Measurements from ENCODE around the gene CYP26B1. TPM values are rescaled to one million over a fixed set of nuclear protein-coding genes. Genes with fewer than 3 reads are reported as not detected.

CYP26B1 gene
- total and polyA plus RNA-seq, 2 donors (not counting 3 experiments of a cell fraction or from before 2014, with no cell fraction given) = 0.30 to 1.1 TPM

- FAIRE-seq (no peak), DNase-seq (ENCODE audit: low read depth, low spot score) (no peak)
- Histone ChIP-seq H3K36me3 (ENCODE audit: control insufficient read depth in 2 of 2, extremely low read depth in 1 of 2, insufficient read depth in 2 of 2, low read length in 2 of 2) (no peaks in the 10 kb centered on the region), H3K27me3 (ENCODE audit: control insufficient read depth in 2 of 2, insufficient read depth in 2 of 2, low read length in 2 of 2) (no peaks in the 10 kb centered on the region), H3K4me2 (ENCODE audit: insufficient read depth, low read length) (no peak overlapping the region), H3K4me3 (replicated peaks in 1 of 3; ENCODE audit: insufficient read depth in 1 of 3, low read depth in 1 of 3, low read length in 3 of 3) (no peak overlapping the region), H3K4me1 (ENCODE audit: control insufficient read depth, extremely low read depth, insufficient read depth, low read length) (no peaks in the 10 kb centered on the region), H4K20me1 (replicated peaks; ENCODE audit: control insufficient read depth, extremely low read depth, insufficient read depth, low read length) (no peaks in the 10 kb centered on the region), H3K79me2 (ENCODE audit: control insufficient read depth, insufficient read depth, low read length) (no peaks in the 10 kb centered on the region), H2AFZ (ENCODE audit: low read depth, low read length) (no peak overlapping the region), H3K27ac (ENCODE audit: insufficient read depth, low read depth, low read length) (no peak overlapping the region), H3K9ac (replicated peaks; ENCODE audit: extremely low read depth, insufficient read depth, low read length) (no peak overlapping the region), H3K9me3 (replicated peaks; ENCODE audit: control insufficient read depth, insufficient read depth, low read length) (no peaks in the 10 kb centered on the region), H3K9me1 (replicated peaks; ENCODE audit: control insufficient read depth, extremely low read depth, insufficient read depth, low read length) (no peaks in the 10 kb centered on the region)
- dilution Hi-C loops (cut with MboI; ENCODE audit: extremely low pct_ligation_motif_present, low sequenced_read_pairs) = no loop called here
- CTCF ChIA-PET = interaction anchor here (0.9 to 1.5 kb wide), 2 partner anchors 41 to 185 kb away, joined by 3 to 5 read pairs; no protein-coding TSS in a partner anchor
- BruUV-seq (replicated peaks) = no TSS peak
- intact Hi-C loops (cut with micrococcal nuclease) = no loop called here
- no peak for TF ChIP-seq JUN (IDR thresholded peaks at IDR 0.05; ENCODE audit: borderline replicate concordance, insufficient read depth, insufficient read length, low read depth)
- TF ChIP-seq EZH2 (IDR thresholded peaks at IDR 0.05; ENCODE audit: borderline replicate concordance, low read depth, low read length, severe bottlenecking) = no peak
- TF ChIP-seq POLR2A (IDR thresholded peaks at IDR 0.05; ENCODE audit: low read depth, low read length) = no peak
- TF ChIP-seq FOS (IDR thresholded peaks at IDR 0.05; ENCODE audit: borderline replicate concordance, insufficient read depth, low read length) = no peak
- no peak for TF ChIP-seq MAX (IDR thresholded peaks at IDR 0.05; ENCODE audit: insufficient read depth, insufficient read length)
- no peak for TF ChIP-seq POLR2AphosphoS5 (IDR thresholded peaks at IDR 0.05; ENCODE audit: insufficient read depth, low read depth, low read length)
- TF ChIP-seq CTCF (IDR thresholded peaks at IDR 0.05; ENCODE audit: extremely low read depth in 1 of 2, insufficient read depth in 1 of 2, low read depth in 1 of 2, low read length in 2 of 2) = no peak
- no peak for TF ChIP-seq MYC (IDR thresholded peaks at IDR 0.05; ENCODE audit: low read depth, low read length)
- no peak for TF ChIP-seq GATA2 (IDR thresholded peaks at IDR 0.05; ENCODE audit: insufficient read depth, insufficient read length, low read depth, low read length)
- POLR2A ChIA-PET = no interaction called here
These were observed 38.4 kb downstream of the CYP26B1 start for GRCh38 chr2:72109291-72109690.
